ENCODE measurements around the gene ZCWPW1. TPM values are rescaled to one million over a fixed set of nuclear protein-coding genes. Genes with fewer than 3 reads are reported as not detected.
A peak's percentile ranks its signal among the peaks of the same experiment; 100 is the strongest.

Gene ZCWPW1
- total and polyA plus RNA-seq, 2 experiments from 2014 or later, result 1.9 to 4.2 TPM

DNA sequence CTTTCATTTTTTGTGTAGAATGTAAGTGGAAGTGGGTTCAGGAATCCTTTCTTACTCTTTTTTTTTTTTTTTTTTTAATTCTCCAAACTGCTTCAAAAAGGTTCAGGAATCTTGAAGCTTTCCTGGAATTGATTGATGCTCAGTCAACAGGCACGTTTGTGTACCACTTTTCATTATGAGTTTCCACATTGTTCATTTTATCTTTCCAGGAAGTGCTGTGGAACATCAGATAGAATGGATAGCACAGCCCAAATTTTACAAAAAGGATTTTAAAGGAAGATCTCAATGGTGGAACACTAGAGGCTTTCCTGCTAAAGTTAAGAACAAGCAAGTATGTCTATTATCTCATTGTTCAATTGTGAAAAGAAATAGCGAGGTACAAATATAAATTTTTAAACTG, 9.7 kb upstream of the ZCWPW1 start:
- no peaks in the 10 kb centered on the region for H3K27me3 ChIP-seq (replicated peaks; ENCODE audit: insufficient read depth)
- in situ Hi-C loops (cut with MboI), result no loop called here
- peaks cover 3% of the 10 kb centered on the region; the same call in 1 of the 2 replicates for H3K36me3 ChIP-seq (ENCODE audit: low read depth)
- no peak overlapping the region for H3K27ac ChIP-seq
- no peak for DNase-seq
- H3K9me2 ChIP-seq (ENCODE audit: insufficient read depth), result no peaks in the 10 kb centered on the region
- H3K4me2 ChIP-seq (ENCODE audit: unreplicated experiment), result no peak overlapping the region
- H3K4me1 ChIP-seq (ENCODE audit: insufficient read depth), result peaks cover 5% of the 10 kb centered on the region; the same call in 1 of the 2 replicates
- H3K9me3 ChIP-seq (ENCODE audit: low read depth), result no peaks in the 10 kb centered on the region
- H4K20me1 ChIP-seq (ENCODE audit: insufficient read depth), result no peaks in the 10 kb centered on the region
- no peak for TF ChIP-seq EZH2 (IDR thresholded peaks at IDR 0.05; ENCODE audit: insufficient read depth, poor library complexity, severe bottlenecking)
- TF ChIP-seq EZH2phosphoT487 (IDR thresholded peaks at IDR 0.05; ENCODE audit: insufficient read depth, low read depth), result no peak
- no peak overlapping the region for H2AFZ ChIP-seq
- peaks cover 27% of the 10 kb centered on the region for H3K79me2 ChIP-seq (ENCODE audit: insufficient read depth)
- H3K9ac ChIP-seq, result no peak overlapping the region
- H3K4me3 ChIP-seq, result no peak overlapping the region
- WGBS, 2 experiments (ENCODE audit: low coverage in 1 of 2, low lambda C conversion rate in 2 of 2, missing lambda C conversion rate in 2 of 2), result 51 to 52% methylated on average over 2 of the region's 2 CpGs
- peaks cover 30% of the 10 kb centered on the region for H3F3A ChIP-seq (ENCODE audit: insufficient read depth)

DNA sequence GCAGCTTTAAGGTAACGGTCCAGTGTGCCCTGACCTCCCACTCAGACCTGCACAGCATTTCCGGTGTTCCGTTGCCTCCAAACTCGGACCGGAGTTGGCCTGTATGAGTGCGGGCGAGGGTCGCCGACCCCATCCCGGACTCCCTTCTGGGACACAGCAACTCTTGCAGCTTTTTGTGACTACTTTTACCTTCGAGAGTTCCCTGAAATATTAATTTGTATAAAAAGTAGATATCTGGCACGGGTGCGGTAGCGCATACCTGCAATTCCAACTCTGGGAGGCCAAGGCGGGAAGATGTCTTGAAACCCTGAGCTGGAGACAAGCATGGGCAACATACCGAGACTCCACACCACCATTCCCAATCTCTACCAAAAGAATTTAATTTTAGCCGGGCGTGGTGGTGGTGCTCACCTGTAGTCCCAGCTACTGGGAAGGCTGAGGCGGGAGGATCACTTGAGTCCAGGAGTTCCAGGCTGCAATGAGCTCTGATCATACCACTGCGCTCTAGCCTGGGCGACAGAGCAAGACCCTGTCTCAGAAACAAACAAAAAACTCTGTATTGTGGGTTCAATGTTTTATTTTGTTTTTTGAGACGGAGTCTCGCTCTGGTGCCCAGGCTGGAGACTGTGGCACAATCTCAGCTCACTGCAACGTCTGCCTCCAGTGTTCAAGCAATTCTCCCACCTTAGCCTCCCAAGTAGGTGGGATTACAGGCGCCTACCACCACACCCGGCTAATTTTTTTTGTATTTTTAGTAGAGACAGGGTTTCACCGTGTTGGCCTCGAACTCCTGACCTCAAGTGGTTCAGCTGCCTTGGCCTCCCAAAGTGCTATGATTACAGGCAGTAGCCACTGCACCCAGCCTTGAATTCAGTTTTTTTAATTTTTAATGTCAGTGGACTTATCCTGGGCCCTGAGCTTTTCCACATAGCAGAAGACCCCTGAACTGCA, 8.9 kb upstream of the ZCWPW1 start:
- H3K36me3 ChIP-seq (ENCODE audit: low read depth), result peaks cover 3% of the 10 kb centered on the region; the same call in 1 of the 2 replicates
- H3K4me1 ChIP-seq (ENCODE audit: insufficient read depth), result peaks cover 5% of the 10 kb centered on the region; the same call in 1 of the 2 replicates
- peak overlapping the region; percentile 97 for H3K4me3 ChIP-seq
- H3K27me3 ChIP-seq (replicated peaks; ENCODE audit: insufficient read depth), result no peaks in the 10 kb centered on the region
- 81 to 83% methylated on average over 27 to 28 of the region's 28 CpGs for WGBS, 2 experiments (ENCODE audit: low coverage in 1 of 2, low lambda C conversion rate in 2 of 2, missing lambda C conversion rate in 2 of 2)
- H4K20me1 ChIP-seq (ENCODE audit: insufficient read depth), result no peaks in the 10 kb centered on the region
- in situ Hi-C loops (cut with MboI), result no loop called here
- H3K27ac ChIP-seq, result no peak overlapping the region
- H3K79me2 ChIP-seq (ENCODE audit: insufficient read depth), result peaks cover 35% of the 10 kb centered on the region
- no peaks in the 10 kb centered on the region for H3K9me2 ChIP-seq (ENCODE audit: insufficient read depth)
- H3F3A ChIP-seq (ENCODE audit: insufficient read depth), result peaks cover 30% of the 10 kb centered on the region
- H3K9ac ChIP-seq, result peak overlapping the region; percentile 95
- TF ChIP-seq EZH2 (IDR thresholded peaks at IDR 0.05; ENCODE audit: insufficient read depth, poor library complexity, severe bottlenecking) (no peak), EZH2phosphoT487 (IDR thresholded peaks at IDR 0.05; ENCODE audit: insufficient read depth, low read depth) (no peak)
- no peak for DNase-seq
- H2AFZ ChIP-seq, result peak overlapping the region; percentile 91
- no peaks in the 10 kb centered on the region for H3K9me3 ChIP-seq (ENCODE audit: low read depth)
- peak overlapping the region; percentile 86 for H3K4me2 ChIP-seq (ENCODE audit: unreplicated experiment)

DNA sequence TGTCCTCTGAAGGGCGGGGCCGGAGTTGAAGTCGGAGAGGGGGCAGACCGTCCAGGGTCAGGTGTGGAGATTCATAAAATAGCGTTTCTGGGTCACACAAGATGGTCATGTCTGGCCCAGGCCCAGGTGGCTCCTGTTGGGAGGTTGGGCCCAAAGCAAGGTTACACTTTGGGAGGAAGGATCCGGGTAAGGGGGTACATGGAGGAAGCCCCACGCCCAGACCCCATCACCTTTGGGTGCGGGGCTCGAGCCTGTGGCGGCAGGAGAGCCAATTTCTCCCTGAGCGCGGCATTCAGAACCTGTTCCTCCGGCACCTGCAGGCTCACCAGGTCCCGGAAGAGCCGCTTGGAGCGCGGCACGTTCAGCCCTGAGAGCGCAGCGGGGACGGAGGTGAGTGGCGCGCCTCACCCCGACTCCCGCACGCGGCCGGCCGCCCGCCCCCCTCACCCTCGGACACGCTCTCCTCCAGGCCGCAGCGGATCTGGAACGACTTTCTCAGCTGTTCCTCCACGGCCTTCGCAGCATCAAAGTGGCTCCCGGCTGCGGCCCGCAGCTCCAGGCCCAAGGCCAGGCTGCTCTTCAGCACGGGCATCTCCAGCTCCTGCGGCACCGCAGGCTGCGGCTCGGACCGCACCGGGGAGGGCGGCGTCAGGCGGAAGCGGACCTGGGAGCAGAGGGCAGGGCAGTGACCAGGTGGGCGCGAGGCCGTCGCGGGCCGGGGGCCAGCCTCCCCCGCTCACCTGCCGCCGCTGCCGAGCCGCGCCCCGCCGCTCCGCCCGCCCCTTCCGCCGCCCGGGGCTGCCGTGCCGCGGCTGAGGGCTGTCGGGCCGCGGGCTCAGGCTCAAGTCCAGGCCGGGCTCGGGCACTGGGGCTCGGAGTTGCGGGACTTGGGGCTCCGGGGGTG, 7.2 kb upstream of the ZCWPW1 start:
- H3K9me3 ChIP-seq (ENCODE audit: low read depth), result no peaks in the 10 kb centered on the region
- 5 to 6% methylated on average over 46 to 54 of the region's 81 CpGs for WGBS, 2 experiments (ENCODE audit: low coverage in 1 of 2, low lambda C conversion rate in 2 of 2, missing lambda C conversion rate in 2 of 2)
- no peaks in the 10 kb centered on the region for H3K27me3 ChIP-seq (replicated peaks; ENCODE audit: insufficient read depth)
- H3K79me2 ChIP-seq (ENCODE audit: insufficient read depth), result peaks cover 52% of the 10 kb centered on the region
- H3K4me3 ChIP-seq, result peak overlapping the region; percentile 97
- peaks cover 3% of the 10 kb centered on the region; the same call in 1 of the 2 replicates for H3K36me3 ChIP-seq (ENCODE audit: low read depth)
- DNase-seq, result peak; percentile 61
- in situ Hi-C loops (cut with MboI), result no loop called here
- H3K4me1 ChIP-seq (ENCODE audit: insufficient read depth), result peaks cover 19% of the 10 kb centered on the region; the same call in 1 of the 2 replicates
- H3K27ac ChIP-seq, result peak overlapping the region; percentile 81
- H3F3A ChIP-seq (ENCODE audit: insufficient read depth), result peaks cover 36% of the 10 kb centered on the region
- H3K4me2 ChIP-seq (ENCODE audit: unreplicated experiment), result peak overlapping the region; percentile 86
- peak overlapping the region; percentile 91 for H2AFZ ChIP-seq
- H3K9me2 ChIP-seq (ENCODE audit: insufficient read depth), result no peaks in the 10 kb centered on the region
- H3K9ac ChIP-seq, result peak overlapping the region; percentile 95
- TF ChIP-seq EZH2 (IDR thresholded peaks at IDR 0.05; ENCODE audit: insufficient read depth, poor library complexity, severe bottlenecking) (no peak), EZH2phosphoT487 (IDR thresholded peaks at IDR 0.05; ENCODE audit: insufficient read depth, low read depth) (no peak)
- H4K20me1 ChIP-seq (ENCODE audit: insufficient read depth), result no peaks in the 10 kb centered on the region
